ENCODE measurements around the gene PLCH2. TPM values are rescaled to one million over a fixed set of nuclear protein-coding genes. Genes with fewer than 3 reads are reported as not detected.

PLCH2 gene
- total and polyA plus RNA-seq, 9 of the 15 experiments (the other 6 are each of a cell fraction or from before 2014, with no cell fraction given), result 0.16 TPM; not detected in 8

DNA sequence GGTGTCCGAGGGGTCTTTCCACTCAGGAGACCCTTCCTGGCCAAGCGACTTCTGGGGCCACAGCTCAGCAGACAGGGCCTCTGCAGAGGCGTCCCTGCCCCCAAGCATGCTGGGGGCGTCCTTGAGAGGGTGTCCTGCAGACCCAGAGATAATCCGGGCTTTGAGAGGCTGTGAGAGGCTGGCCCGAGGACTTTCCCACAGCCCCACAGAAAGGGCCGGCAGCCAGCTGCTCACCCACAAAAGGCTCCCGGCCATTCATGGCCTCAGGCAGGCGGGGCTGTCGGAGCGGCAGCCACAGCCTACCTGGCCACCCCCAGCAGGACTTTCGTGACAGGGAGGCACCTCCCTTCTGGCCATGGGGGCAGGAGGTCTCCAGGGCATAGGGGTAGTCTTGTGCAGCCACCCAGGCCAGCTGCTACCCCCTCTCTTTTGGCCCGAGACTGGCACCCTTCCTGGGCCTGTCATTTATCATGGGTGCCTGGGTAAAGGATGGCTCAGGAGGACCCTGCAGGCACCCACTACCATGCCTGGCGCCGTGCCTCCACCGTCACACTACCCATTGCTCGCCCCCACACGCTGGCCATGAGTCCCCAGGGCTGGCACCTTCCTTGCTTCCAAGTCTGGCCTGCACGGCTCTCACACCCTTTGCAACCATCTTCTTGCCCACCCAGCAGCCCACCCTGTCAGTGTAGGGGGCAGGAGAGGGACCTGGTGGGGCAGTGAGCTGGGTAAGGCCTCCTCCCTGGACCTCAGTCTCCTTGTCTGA is 69.0 kb downstream of the PLCH2 start:
- BruUV-seq (replicated peaks), result no TSS peak
- WGBS (ENCODE audit: insufficient coverage, low coverage, missing lambda C conversion rate), result 31% methylated on average over 18 of the region's 19 CpGs
- DNase-seq (ENCODE audit: extremely low read depth in 1 of 4, low spot score in 3 of 4), result peak in 2 of 4 experiments; percentile 68 to 80
- Histone ChIP-seq H3K36me3 (ENCODE audit: control insufficient read depth, insufficient read depth, low read length) (no peaks in the 10 kb centered on the region), H3K4me1 (replicated peaks in 1 of 2; ENCODE audit: control insufficient read depth in 2 of 2, insufficient read depth in 2 of 2, low read length in 2 of 2) (peaks cover 76 to 98% of the 10 kb centered on the region in 2 experiments), H3K4me2 (ENCODE audit: insufficient read depth, low read length) (peak overlapping the region; percentile 82), H3K4me3 (peak overlapping the region; percentile 42; the same call in 1 of the 2 replicates), H4K20me1 (replicated peaks; ENCODE audit: control insufficient read depth, insufficient read depth, low read length) (no peaks in the 10 kb centered on the region; the same call in 1 of the 2 replicates), H3K79me2 (ENCODE audit: control insufficient read depth, insufficient read depth, low read length) (peaks cover 9% of the 10 kb centered on the region; the same call in 1 of the 3 replicates), H3K9ac (ENCODE audit: insufficient read depth in 1 of 2, low read depth in 2 of 2, low read length in 2 of 2) (peak overlapping the region; percentile 47 to 90), H3K27me3 (ENCODE audit: control insufficient read depth in 2 of 2, insufficient read depth in 2 of 2, low read length in 2 of 2) (no peaks in the 10 kb centered on the region), H2AFZ (ENCODE audit: low read depth, low read length) (peak overlapping the region; percentile 75), H3K9me1 (ENCODE audit: control insufficient read depth, insufficient read depth, low read length) (peaks cover 7% of the 10 kb centered on the region), H3K9me3 (replicated peaks; ENCODE audit: control insufficient read depth, insufficient read depth, low read depth, low read length) (no peaks in the 10 kb centered on the region), H3K27ac (ENCODE audit: extremely low read depth, low read depth, low read length) (peak overlapping the region; percentile 78)
- intact Hi-C loops (cut with micrococcal nuclease) (loop anchor here (5.0 to 10.0 kb wide), 3 partner anchors 42 to 350 kb away; partner anchors contain the start of genes FAAP20 and PRXL2B), in situ Hi-C loops (cut with MboI) (loop anchor here (25.0 kb wide), 1 partner anchor 358 kb away; the partner anchor contains the start of gene FAAP20)
- ChIA-PET POLR2A (interaction anchor here (0.6 to 1.6 kb wide), 8 partner anchors 16 to 356 kb away, joined by 3 to 6 read pairs (median 3); partner anchors contain the start of gene PANK4), CTCF (ENCODE audit: low intra/inter-chr PET ratio) (no interaction called here)
- no peak for FAIRE-seq
- ATAC-seq, result no peak
- TF ChIP-seq SMAD1 (IDR thresholded peaks at IDR 0.05; ENCODE audit: low read depth, low read length, partially characterized antibody) (no peak), ESRRA (IDR thresholded peaks at IDR 0.05; ENCODE audit: borderline replicate concordance, low read depth) (peak; percentile 63), XRCC4 (IDR thresholded peaks at IDR 0.05; ENCODE audit: extremely low read depth, insufficient read depth, insufficient read length) (no peak), TCF7L2 (IDR thresholded peaks at IDR 0.05; ENCODE audit: low read depth, low read length) (no peak), EGR1 (conservative IDR thresholded peaks at IDR 0.05) (peak; percentile 54), CBFA2T2 (conservative IDR thresholded peaks at IDR 0.05) (peak; percentile 13; the same call in 1 of the 2 replicates), YY1 (IDR thresholded peaks at IDR 0.05; ENCODE audit: borderline replicate concordance in 1 of 3, control insufficient read depth in 1 of 3, extremely low read depth in 1 of 3, insufficient read depth in 3 of 3, insufficient read length in 1 of 3, insufficient replicate concordance in 2 of 3, low read depth in 1 of 3, low read length in 2 of 3) (peak in 1 of 3 experiments; percentile 31), NONO (IDR thresholded peaks at IDR 0.05; ENCODE audit: low read depth in 2 of 2, low read length in 1 of 2) (0 out of 4 replicates have a peak, but pooled peaks of 1 of the 2 experiments have one; percentile 24), CBFA2T3 (IDR thresholded peaks at IDR 0.05) (peak; percentile 24; the same call in 1 of the 2 replicates), HNRNPUL1 (IDR thresholded peaks at IDR 0.05; ENCODE audit: low read length) (no peak), ZNF75A (CRISPR knock-in tag; IDR thresholded peaks at IDR 0.05) (peak; percentile 75), ZNF589 (CRISPR knock-in tag; IDR thresholded peaks at IDR 0.05; ENCODE audit: low read depth) (no peak), TBL1XR1 (IDR thresholded peaks at IDR 0.05; ENCODE audit: low read length in 2 of 2) (no peak), WHSC1 (IDR thresholded peaks at IDR 0.05; ENCODE audit: low read length) (no peak), TAF15 (IDR thresholded peaks at IDR 0.05; ENCODE audit: low read depth, low read length) (no peak), FOXA3 (CRISPR knock-in tag; conservative IDR thresholded peaks at IDR 0.05 in 1 of 2, IDR thresholded peaks at IDR 0.05 in 1 of 2) (no peak), MEF2A (IDR thresholded peaks at IDR 0.05; ENCODE audit: control insufficient read depth, low read depth, low read length) (no peak), CBX8 (IDR thresholded peaks at IDR 0.05; ENCODE audit: borderline replicate concordance, extremely low read depth, low read depth, low read length, poor library complexity, severe bottlenecking) (no peak), SP2 (IDR thresholded peaks at IDR 0.05; ENCODE audit: extremely low read depth, low read depth, low read length, poor library complexity, severe bottlenecking) (no peak)
- TF ChIP-seq, protein P1, sequence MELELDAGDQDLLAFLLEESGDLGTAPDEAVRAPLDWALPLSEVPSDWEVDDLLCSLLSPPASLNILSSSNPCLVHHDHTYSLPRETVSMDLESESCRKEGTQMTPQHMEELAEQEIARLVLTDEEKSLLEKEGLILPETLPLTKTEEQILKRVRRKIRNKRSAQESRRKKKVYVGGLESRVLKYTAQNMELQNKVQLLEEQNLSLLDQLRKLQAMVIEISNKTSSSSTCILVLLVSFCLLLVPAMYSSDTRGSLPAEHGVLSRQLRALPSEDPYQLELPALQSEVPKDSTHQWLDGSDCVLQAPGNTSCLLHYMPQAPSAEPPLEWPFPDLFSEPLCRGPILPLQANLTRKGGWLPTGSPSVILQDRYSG (tag; conservative IDR thresholded peaks at IDR 0.05; ENCODE audit: low read depth), result 0 out of 2 replicates have a peak, but pooled peaks have one; percentile 36
